Trophoblast cell (in vitro differentiated cells and primary cell): ENCODE measurements around the gene SHPK.
A peak's percentile ranks its signal among the peaks of the same experiment; 100 is the strongest.

Experiments
- DNase-seq, 2 donors: peaks; one replicate each; pipeline ENCODE4 v3.0.0-alpha.2; 2016
- H2AFZ ChIP-seq: 2 replicates; pipeline ENCODE4 v1.6.1; 2013; ENCODE audit warnings: low read length, moderate library complexity, mild to moderate bottlenecking; ENCODE audit not compliant: insufficient read depth, poor library complexity
- H2AK5ac ChIP-seq: 2 replicates; pipeline ENCODE4 v1.6.1; 2013; ENCODE audit warnings: mild to moderate bottlenecking, low read length
- H2BK120ac ChIP-seq: 2 replicates; pipeline ENCODE4 v1.6.1; 2013; ENCODE audit warnings: low read length, mild to moderate bottlenecking, moderate library complexity; ENCODE audit not compliant: insufficient read depth, poor library complexity
- H2BK12ac ChIP-seq: 2 replicates; pipeline ENCODE4 v1.6.1; 2013; ENCODE audit warnings: mild to moderate bottlenecking, low read length, moderate library complexity
- H2BK5ac ChIP-seq: 2 replicates; pipeline ENCODE4 v1.6.1; 2013; ENCODE audit warnings: low read length, low read depth, moderate library complexity, mild to moderate bottlenecking; ENCODE audit not compliant: poor library complexity
- H3K14ac ChIP-seq: 2 replicates; pipeline ENCODE4 v1.6.1; 2013; ENCODE audit warnings: mild to moderate bottlenecking, low read length
- H3K18ac ChIP-seq: 2 replicates; pipeline ENCODE4 v1.6.1; 2013; ENCODE audit warnings: mild to moderate bottlenecking, low read length
- H3K23ac ChIP-seq: 2 replicates; pipeline ENCODE4 v1.6.1; 2013; ENCODE audit warnings: low read length
- H3K27ac ChIP-seq: 2 replicates; pipeline ENCODE4 v1.5.1; 2013; ENCODE audit warnings: low read depth, mild to moderate bottlenecking, inconsistent platforms, low read length, moderate library complexity
- H3K27me3 ChIP-seq: 2 replicates; pipeline ENCODE4 v1.6.1; 2013; ENCODE audit warnings: inconsistent platforms, mild to moderate bottlenecking, low read length, moderate library complexity; ENCODE audit not compliant: insufficient read depth
- H3K36me3 ChIP-seq, 2 experiments: 1 replicate in 1 of 2; 2 replicates in 1 of 2; pipeline ENCODE4 v1.6.1; 2013; ENCODE audit warnings: low read length in 2 of 2, mild to moderate bottlenecking in 2 of 2, moderate library complexity in 1 of 2; ENCODE audit not compliant: insufficient read depth in 2 of 2, control insufficient read depth in 1 of 2
- H3K4ac ChIP-seq: 2 replicates; pipeline ENCODE4 v1.6.1; 2013; ENCODE audit warnings: low read depth, mild to moderate bottlenecking, low read length, moderate library complexity
- H3K4me1 ChIP-seq, 2 experiments: 1 replicate in 1 of 2; 2 replicates in 1 of 2; pipeline ENCODE4 v1.6.1; 2013; ENCODE audit warnings: low read length in 2 of 2, mild to moderate bottlenecking in 2 of 2, moderate library complexity in 1 of 2; ENCODE audit not compliant: insufficient read depth in 2 of 2, control insufficient read depth in 1 of 2
- H3K4me2 ChIP-seq: 2 replicates; pipeline ENCODE4 v1.6.1; 2013; ENCODE audit warnings: inconsistent platforms, mild to moderate bottlenecking, low read length, moderate library complexity
- H3K4me3 ChIP-seq: 2 replicates; pipeline ENCODE4 v1.5.1; 2013; ENCODE audit warnings: mild to moderate bottlenecking, low read depth, low read length, inconsistent platforms
- H3K79me1 ChIP-seq: one replicate; pipeline ENCODE4 v1.6.1; 2013; ENCODE audit warnings: low read length
- H3K79me2 ChIP-seq: 2 replicates; pipeline ENCODE4 v1.6.1; 2013; ENCODE audit warnings: low read length, mild to moderate bottlenecking; ENCODE audit not compliant: control insufficient read depth, insufficient read depth, poor library complexity
- H3K9ac ChIP-seq: 2 replicates; pipeline ENCODE4 v1.6.1; 2013; ENCODE audit warnings: mild to moderate bottlenecking, low read length
- H3K9me3 ChIP-seq: 2 replicates; pipeline ENCODE4 v1.6.1; 2013; ENCODE audit warnings: low read depth, mild to moderate bottlenecking, control low read depth, inconsistent platforms, low read length; ENCODE audit not compliant: insufficient read depth
- H4K12ac ChIP-seq: 2 replicates; pipeline ENCODE4 v1.6.1; 2013; ENCODE audit warnings: low read depth, mild to moderate bottlenecking, low read length, moderate library complexity
- H4K8ac ChIP-seq: 2 replicates; pipeline ENCODE4 v1.6.1; 2013; ENCODE audit warnings: low read depth, mild to moderate bottlenecking, low read length, moderate library complexity
- H4K91ac ChIP-seq: one replicate; pipeline ENCODE4 v1.6.1; 2013; ENCODE audit warnings: low read depth, mild to moderate bottlenecking, low read length, moderate library complexity
- WGBS: extraction: QIAGEN DNeasy Blood & Tissue Kit; methylation state at CpG from one replicate; pipeline ENCODE4 v1.1.7; 2013; ENCODE audit warnings: missing lambda C conversion rate; ENCODE audit not compliant: insufficient read length, insufficient coverage; ENCODE audit errors: extremely low coverage; 5-methylcytosine and 5-hydroxymethylcytosine counted together

The SHPK gene

GRCh38 chr17:3630781-3631180 lies 5.3 kb downstream of the SHPK start:
- Histone ChIP-seq H3K4ac (no peak overlapping the region), H4K12ac (no peak overlapping the region), H3K36me3 (peaks cover 12% of the 10 kb centered on the region in 2 experiments), H3K27me3 (no peaks in the 10 kb centered on the region), H3K23ac (no peak overlapping the region), H2AFZ (no peak overlapping the region), H2AK5ac (no peak overlapping the region), H3K4me3 (no peak overlapping the region), H3K4me2 (no peak overlapping the region), H2BK5ac (no peak overlapping the region), H3K79me1 (no peaks in the 10 kb centered on the region), H3K9me3 (no peaks in the 10 kb centered on the region), H4K8ac (no peak overlapping the region), H2BK12ac (no peak overlapping the region), H4K91ac (no peak overlapping the region), H3K14ac (no peak overlapping the region), H3K27ac (no peak overlapping the region), H3K18ac (no peak overlapping the region), H3K79me2 (peaks cover 4% of the 10 kb centered on the region), H2BK120ac (no peak overlapping the region), H3K4me1 (peaks cover 8% of the 10 kb centered on the region in 2 experiments), H3K9ac (no peak overlapping the region)
- WGBS: no CpG with 5 or more reads among the region's 10 CpGs
- no peak for DNase-seq

DNA sequence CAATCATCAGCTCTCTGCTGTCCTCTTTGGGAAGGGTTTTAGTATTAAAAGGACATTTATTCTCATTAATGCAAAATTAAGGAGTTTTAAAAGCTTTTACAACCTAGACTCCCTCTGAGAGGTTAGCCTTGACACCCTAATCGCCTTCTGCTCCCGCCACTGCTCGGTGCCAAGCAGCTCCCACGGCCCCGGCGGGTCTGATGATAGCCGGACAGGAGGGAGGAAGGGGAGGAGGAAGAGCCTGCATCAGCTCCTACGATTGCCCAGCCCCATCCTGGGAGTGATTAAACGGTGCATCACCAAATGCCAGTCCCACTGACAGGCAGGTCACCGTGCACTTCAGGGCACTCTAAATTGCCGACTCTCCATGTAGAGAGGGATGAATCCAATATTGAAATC lies 8.3 kb downstream of the SHPK start:
- DNase-seq: no peak
- no peak overlapping the region for H2AK5ac ChIP-seq
- no peak overlapping the region for H3K18ac ChIP-seq
- H3K36me3 ChIP-seq: peaks cover 29 to 31% of the 10 kb centered on the region in 2 experiments
- H3K27ac ChIP-seq: peak overlapping the region; percentile 49
- no peak overlapping the region for H4K12ac ChIP-seq
- no peak overlapping the region for H3K9ac ChIP-seq
- H2AFZ ChIP-seq: no peak overlapping the region
- no peak overlapping the region for H2BK120ac ChIP-seq
- H4K8ac ChIP-seq: no peak overlapping the region
- H3K9me3 ChIP-seq: no peaks in the 10 kb centered on the region
- no peaks in the 10 kb centered on the region for H3K27me3 ChIP-seq
- H3K23ac ChIP-seq: no peak overlapping the region
- H3K4me1 ChIP-seq: peaks cover 6 to 8% of the 10 kb centered on the region in 2 experiments
- no peak overlapping the region for H3K4me2 ChIP-seq
- H3K79me2 ChIP-seq: peaks cover 1% of the 10 kb centered on the region
- H3K4ac ChIP-seq: no peak overlapping the region
- H3K79me1 ChIP-seq: no peaks in the 10 kb centered on the region
- WGBS: no CpG with 5 or more reads among the region's 11 CpGs
- H4K91ac ChIP-seq: no peak overlapping the region
- H2BK5ac ChIP-seq: no peak overlapping the region
- no peak overlapping the region for H3K14ac ChIP-seq
- H2BK12ac ChIP-seq: no peak overlapping the region
- H3K4me3 ChIP-seq: no peak overlapping the region

- Histone ChIP-seq H3K4me3 (no peak overlapping the region), H3K79me1 (no peaks in the 10 kb centered on the region), H4K12ac (no peak overlapping the region), H3K4me2 (no peak overlapping the region), H3K27me3 (no peaks in the 10 kb centered on the region), H2BK5ac (no peak overlapping the region), H2AK5ac (no peak overlapping the region), H3K79me2 (no peaks in the 10 kb centered on the region), H2BK12ac (no peak overlapping the region), H3K18ac (no peak overlapping the region), H2AFZ (no peak overlapping the region), H2BK120ac (no peak overlapping the region), H3K4ac (no peak overlapping the region), H3K9me3 (no peaks in the 10 kb centered on the region), H3K23ac (no peak overlapping the region), H3K36me3 (peaks cover 27 to 33% of the 10 kb centered on the region in 2 experiments), H3K4me1 (peaks cover 6 to 8% of the 10 kb centered on the region in 2 experiments), H3K14ac (no peak overlapping the region), H3K27ac (peak overlapping the region; percentile 49), H4K91ac (no peak overlapping the region), H3K9ac (no peak overlapping the region), H4K8ac (no peak overlapping the region)
- peak; percentile 80 to 84 for DNase-seq
- no CpG with 5 or more reads among the region's 16 CpGs for WGBS
Observed at GRCh38 chr17:3626831-3627768, 8.9 kb downstream of the SHPK start.

DNA sequence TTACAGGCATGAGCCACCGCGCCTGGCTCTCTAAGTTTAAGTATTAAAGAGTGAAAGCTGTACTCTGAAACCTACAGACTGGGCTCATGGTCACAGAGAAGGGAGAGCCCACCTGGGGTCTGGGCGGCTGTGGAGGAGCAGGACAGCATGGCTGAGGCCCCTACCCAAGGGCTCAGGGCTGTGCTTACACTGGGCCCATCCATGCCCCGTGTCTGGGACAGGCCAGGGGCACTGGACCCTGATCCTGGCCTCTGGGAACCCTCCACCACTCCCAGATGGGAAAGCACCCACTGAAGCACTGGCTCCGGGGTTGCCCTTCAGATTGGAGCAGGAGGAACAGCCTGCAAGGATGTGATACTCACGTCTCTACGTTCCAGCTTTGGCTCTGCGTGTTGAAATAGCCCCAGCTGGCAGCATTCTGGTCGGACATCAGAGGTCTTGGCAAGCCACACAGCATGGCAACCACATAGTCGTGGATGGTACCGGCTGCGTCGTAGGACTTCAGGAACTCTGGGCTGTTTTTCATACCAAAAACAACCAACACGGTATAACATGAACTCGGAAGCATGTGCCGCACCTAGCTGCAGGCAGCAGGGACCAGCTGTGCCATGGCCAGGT lies 13.0 kb downstream of the SHPK start:
- no peak overlapping the region for H3K4ac ChIP-seq
- no CpG with 5 or more reads among the region's 16 CpGs for WGBS

More for the DNA sequence above, 13.0 kb downstream of the SHPK start:
- Histone ChIP-seq H2BK12ac (no peak overlapping the region), H4K8ac (no peak overlapping the region), H2AK5ac (no peak overlapping the region), H3K4me3 (no peak overlapping the region), H3K9ac (no peak overlapping the region), H3K36me3 (peaks cover 27 to 34% of the 10 kb centered on the region in 2 experiments), H3K27me3 (no peaks in the 10 kb centered on the region), H2BK5ac (no peak overlapping the region), H3K4me1 (peaks cover 6 to 8% of the 10 kb centered on the region in 2 experiments), H3K27ac (no peak overlapping the region), H3K4me2 (no peak overlapping the region), H3K18ac (no peak overlapping the region), H4K12ac (no peak overlapping the region), H2BK120ac (no peak overlapping the region), H4K91ac (no peak overlapping the region), H3K79me1 (no peaks in the 10 kb centered on the region), H2AFZ (no peak overlapping the region), H3K9me3 (no peaks in the 10 kb centered on the region), H3K79me2 (no peaks in the 10 kb centered on the region), H3K14ac (no peak overlapping the region), H3K23ac (no peak overlapping the region)
- no peak for DNase-seq
